ENCODE measurements around the gene FBXL15. TPM values are rescaled to one million over a fixed set of nuclear protein-coding genes. Genes with fewer than 3 reads are reported as not detected.

FBXL15 gene
- total and polyA plus RNA-seq, 9 of the 15 experiments (the other 6 are each of a cell fraction or from before 2014, with no cell fraction given) = 0.08 to 25.9 (median 3.5) TPM

DNA sequence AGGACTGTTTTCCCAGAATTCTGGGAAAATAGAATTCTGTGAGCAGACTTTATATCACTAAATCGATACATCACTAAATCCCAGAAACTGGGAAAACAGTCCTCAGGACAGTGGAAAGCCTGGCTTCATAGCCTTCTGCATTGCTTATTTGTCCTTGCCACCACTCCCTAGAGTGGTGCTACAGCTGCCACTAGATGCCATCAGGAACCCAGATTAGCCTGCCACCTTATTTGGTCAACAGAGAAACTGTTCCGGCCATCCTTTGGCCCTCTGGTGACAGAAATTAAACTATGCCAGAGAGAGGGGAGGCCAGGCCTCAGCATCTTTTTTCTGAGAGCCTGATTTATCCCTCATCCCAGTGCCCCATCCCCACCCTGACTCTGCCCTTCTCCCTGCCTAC, 44.8 kb upstream of the FBXL15 start:
- H3K4me3 ChIP-seq = no peak overlapping the region
- H3K36me3 ChIP-seq (ENCODE audit: control insufficient read depth, insufficient read depth, low read length) = peaks cover 55% of the 10 kb centered on the region; the same call in 2 of the 3 replicates
- no peaks in the 10 kb centered on the region for H3K4me1 ChIP-seq (replicated peaks in 1 of 2; ENCODE audit: control insufficient read depth in 2 of 2, insufficient read depth in 2 of 2, low read length in 2 of 2)
- FAIRE-seq = no peak
- H3K9me3 ChIP-seq (replicated peaks; ENCODE audit: control insufficient read depth, insufficient read depth, low read depth, low read length) = no peaks in the 10 kb centered on the region
- H3K9ac ChIP-seq (ENCODE audit: insufficient read depth in 1 of 2, low read depth in 2 of 2, low read length in 2 of 2) = no peak overlapping the region
- 96% methylated on average over 2 of the region's 2 CpGs for WGBS (ENCODE audit: insufficient coverage, low coverage, missing lambda C conversion rate)
- ATAC-seq = no peak
- no peak for DNase-seq (ENCODE audit: extremely low read depth in 1 of 4, low spot score in 3 of 4)
- no peaks in the 10 kb centered on the region for H4K20me1 ChIP-seq (replicated peaks; ENCODE audit: control insufficient read depth, insufficient read depth, low read length)
- intact Hi-C loops (cut with micrococcal nuclease) = no loop called here
- no peaks in the 10 kb centered on the region for H3K79me2 ChIP-seq (ENCODE audit: control insufficient read depth, insufficient read depth, low read length)
- no peak overlapping the region for H3K4me2 ChIP-seq (ENCODE audit: insufficient read depth, low read length)
- H3K9me1 ChIP-seq (ENCODE audit: control insufficient read depth, insufficient read depth, low read length) = no peaks in the 10 kb centered on the region
- H3K27me3 ChIP-seq (ENCODE audit: control insufficient read depth in 2 of 2, insufficient read depth in 2 of 2, low read length in 2 of 2) = no peaks in the 10 kb centered on the region
- in situ Hi-C loops (cut with MboI) = loop anchor here (25.0 kb wide), 1 partner anchor 211 kb away; no protein-coding TSS in a partner anchor
- CTCF ChIA-PET (ENCODE audit: low intra/inter-chr PET ratio) = no interaction called here
- no peak overlapping the region for H3K27ac ChIP-seq (ENCODE audit: extremely low read depth, low read depth, low read length)
- POLR2A ChIA-PET = interaction anchor here (1.4 to 1.5 kb wide), 2 partner anchors 8 to 13 kb away, joined by 3 to 6 read pairs; no protein-coding TSS in a partner anchor
- H2AFZ ChIP-seq (ENCODE audit: low read depth, low read length) = no peak overlapping the region
- no TSS peak for BruUV-seq (replicated peaks)
- TF ChIP-seq FOXP1 (CRISPR knock-in tag; IDR thresholded peaks at IDR 0.05) (no peak), FOSL1 (tag; conservative IDR thresholded peaks at IDR 0.05) (no peak), MYNN (IDR thresholded peaks at IDR 0.05) (no peak), MYNN (CRISPR knock-in tag; IDR thresholded peaks at IDR 0.05) (no peak), TFAM (CRISPR knock-in tag; conservative IDR thresholded peaks at IDR 0.05) (no peak), ZBTB8A (IDR thresholded peaks at IDR 0.05; ENCODE audit: partially characterized antibody) (no peak), RAD21 (CRISPR knock-in tag; conservative IDR thresholded peaks at IDR 0.05 in 1 of 2, IDR thresholded peaks at IDR 0.05 in 1 of 2) (no peak), ZNF274 (IDR thresholded peaks at IDR 0.05; ENCODE audit: borderline replicate concordance, low read depth, low read length) (no peak), KLF6 (CRISPR knock-in tag; IDR thresholded peaks at IDR 0.05; ENCODE audit: borderline replicate concordance) (no peak), ZKSCAN8 (CRISPR knock-in tag; IDR thresholded peaks at IDR 0.05) (no peak)
- TF ChIP-seq, protein P1, sequence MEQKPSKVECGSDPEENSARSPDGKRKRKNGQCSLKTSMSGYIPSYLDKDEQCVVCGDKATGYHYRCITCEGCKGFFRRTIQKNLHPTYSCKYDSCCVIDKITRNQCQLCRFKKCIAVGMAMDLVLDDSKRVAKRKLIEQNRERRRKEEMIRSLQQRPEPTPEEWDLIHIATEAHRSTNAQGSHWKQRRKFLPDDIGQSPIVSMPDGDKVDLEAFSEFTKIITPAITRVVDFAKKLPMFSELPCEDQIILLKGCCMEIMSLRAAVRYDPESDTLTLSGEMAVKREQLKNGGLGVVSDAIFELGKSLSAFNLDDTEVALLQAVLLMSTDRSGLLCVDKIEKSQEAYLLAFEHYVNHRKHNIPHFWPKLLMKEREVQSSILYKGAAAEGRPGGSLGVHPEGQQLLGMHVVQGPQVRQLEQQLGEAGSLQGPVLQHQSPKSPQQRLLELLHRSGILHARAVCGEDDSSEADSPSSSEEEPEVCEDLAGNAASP (IDR thresholded peaks at IDR 0.05) = no peak
- TF ChIP-seq, protein P2, sequence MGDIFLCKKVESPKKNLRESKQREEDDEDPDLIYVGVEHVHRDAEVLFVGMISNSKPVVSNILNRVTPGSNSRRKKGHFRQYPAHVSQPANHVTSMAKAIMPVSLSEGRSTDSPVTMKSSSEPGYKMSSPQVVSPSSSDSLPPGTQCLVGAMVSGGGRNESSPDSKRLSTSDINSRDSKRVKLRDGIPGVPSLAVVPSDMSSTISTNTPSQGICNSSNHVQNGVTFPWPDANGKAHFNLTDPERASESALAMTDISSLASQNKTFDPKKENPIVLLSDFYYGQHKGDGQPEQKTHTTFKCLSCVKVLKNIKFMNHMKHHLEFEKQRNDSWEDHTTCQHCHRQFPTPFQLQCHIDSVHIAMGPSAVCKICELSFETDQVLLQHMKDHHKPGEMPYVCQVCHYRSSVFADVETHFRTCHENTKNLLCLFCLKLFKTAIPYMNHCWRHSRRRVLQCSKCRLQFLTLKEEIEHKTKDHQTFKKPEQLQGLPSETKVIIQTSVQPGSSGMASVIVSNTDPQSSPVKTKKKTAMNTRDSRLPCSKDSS (IDR thresholded peaks at IDR 0.05; ENCODE audit: low read depth, partially characterized antibody) = no peak
